NK-92 (cell line): ENCODE results near the gene SMURF1.
"Not testable (repeated sequence)": the region's sequence is repeated elsewhere in the genome, so short reads cannot be mapped to it uniquely, and the experiment has no call there.

ENCODE experiments used
- DNase-seq: peaks from one replicate; lab custom pipeline; 2025; ENCODE audit not compliant: unreplicated experiment; lab: John Stamatoyannopoulos, UW

The SMURF1 gene

DNA sequence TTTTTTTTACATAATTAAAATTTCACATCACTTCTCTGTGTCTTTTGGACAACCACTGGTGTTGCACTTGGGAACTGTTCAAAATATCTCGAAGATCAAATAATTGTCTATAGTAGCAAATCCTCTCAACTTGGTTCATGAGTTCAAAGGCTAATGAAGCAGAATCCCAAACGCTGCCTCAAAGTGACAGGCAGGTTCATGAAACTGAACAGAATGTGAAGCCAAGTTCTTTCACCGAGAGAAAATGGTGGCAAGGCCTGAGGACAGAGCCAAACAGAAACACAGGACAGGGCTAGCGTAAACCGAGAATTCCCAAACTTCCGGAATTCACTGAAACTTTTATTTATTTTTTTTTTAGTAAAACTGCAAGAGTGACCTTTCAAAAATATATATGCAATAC, 21.1 kb downstream of the SMURF1 start:
- no peak for DNase-seq

DNA sequence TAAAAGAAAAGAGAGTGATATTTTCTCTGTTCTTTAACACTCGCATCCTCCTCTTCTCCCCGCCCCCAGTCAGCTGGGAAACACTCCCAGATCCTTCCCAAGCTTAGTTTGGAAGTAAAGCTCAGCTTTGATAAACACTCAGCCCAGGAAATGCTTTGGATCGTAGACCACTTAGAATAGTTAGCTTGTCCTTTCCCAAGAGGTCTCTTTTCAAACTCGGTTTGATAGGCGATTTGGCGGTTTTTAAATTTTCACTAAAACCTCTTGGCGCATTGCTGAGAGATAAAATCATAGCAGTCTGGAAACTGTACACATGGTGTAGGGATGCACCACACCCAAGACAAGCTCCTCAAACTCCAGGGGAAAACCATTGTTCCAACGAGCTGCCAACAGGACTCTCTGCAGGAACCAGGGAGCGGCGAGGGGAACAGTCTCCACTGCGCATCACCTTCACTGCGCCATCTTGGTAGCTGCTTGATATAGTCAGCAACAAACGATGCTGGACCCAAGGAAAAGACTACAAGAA, 22.3 kb downstream of the SMURF1 start:
- no peak for DNase-seq

DNA sequence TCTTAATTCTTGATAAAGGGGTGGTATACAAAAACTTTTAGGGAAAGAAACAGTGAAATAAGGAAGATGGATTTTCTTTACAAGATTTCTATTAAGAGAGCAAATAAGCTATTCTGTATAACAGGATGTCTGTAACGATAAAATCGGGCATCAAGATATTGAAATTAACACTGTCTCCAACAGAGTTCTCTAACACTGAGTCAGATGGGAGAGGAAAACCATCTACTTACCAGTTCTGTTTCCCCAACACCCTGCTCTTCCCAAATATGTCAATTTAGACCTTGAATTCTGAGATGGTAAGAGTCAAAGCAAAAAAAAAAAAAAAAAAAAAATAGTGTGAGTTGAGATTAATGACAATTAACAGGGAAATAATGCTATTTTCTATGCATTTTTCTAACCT, 23.0 kb downstream of the SMURF1 start:
- no peak for DNase-seq

DNA sequence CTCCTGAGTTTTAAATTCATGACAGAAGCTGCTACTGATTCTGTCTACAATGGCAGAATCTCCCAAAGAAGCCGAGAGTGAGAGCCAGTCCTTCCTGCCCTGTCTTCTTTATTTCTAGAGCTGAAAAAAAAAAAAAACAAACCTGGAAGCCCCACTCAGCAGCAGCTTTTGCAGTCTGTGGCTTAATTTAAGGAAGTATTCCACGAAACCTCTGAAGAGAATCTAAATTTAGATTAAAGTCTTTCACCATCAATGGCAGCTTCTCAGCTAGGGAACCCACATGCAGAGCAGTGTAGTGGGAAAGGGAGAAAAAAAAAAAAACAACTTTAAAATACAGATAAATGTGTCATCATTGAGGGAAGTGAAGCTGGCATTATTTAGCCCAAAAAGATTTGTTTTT, 23.4 kb downstream of the SMURF1 start:
- DNase-seq: no peak

DNA sequence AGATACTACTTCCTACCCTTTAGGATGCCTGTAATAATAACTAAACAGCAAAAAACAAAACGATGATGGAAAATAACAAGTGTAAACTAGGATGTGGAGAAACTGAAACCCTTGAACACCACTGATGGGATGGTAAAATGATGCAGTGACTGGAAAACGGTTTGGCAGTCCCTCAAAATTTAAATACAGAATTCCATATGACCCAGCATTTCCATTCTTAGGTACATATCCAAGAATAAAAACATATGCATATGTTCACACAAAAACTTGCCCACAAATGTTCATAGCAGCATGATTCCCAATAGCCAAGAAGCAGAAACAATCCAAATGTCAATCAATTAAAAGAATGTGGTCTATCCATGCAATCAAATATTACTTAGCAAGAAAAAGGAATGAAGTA, 25.8 kb downstream of the SMURF1 start:
- DNase-seq: no peak

DNA sequence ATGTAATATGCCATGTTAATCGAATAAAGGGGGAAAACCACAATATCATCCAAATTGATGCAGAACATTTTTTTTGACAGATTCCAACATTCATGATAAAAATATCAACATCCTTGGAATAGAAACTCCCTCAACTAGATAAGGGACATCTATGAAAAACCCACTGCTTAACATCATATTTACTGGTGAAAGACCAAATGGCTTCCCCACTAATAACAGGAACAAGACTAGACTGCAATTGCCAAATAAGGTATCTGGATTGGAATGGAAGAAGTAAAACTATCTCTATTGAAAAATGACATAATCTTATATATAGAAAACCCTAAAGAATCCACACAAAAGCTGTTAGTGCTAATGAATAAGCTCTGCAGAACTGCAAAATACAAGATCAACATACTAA, 27.8 kb downstream of the SMURF1 start:
- no peak for DNase-seq

DNA sequence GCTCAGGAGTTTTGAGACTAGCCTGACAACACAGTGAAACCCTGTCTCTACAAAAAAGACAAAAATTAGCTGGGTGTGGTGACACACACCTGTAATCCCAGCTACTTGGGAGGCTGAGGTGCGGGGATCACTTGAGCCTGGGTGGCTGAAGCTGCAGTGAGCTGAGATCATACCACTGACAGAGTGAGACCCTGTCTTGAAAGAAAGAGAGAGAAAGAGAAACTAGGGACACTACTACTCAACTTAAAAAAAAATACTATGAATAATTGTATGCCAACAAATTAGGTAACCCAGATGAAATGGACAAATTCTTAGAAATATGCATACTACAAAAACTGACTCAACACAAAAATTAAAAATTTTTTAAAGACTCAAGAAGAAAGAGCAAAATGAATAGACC, 28.5 kb downstream of the SMURF1 start:
- no peak for DNase-seq

DNA sequence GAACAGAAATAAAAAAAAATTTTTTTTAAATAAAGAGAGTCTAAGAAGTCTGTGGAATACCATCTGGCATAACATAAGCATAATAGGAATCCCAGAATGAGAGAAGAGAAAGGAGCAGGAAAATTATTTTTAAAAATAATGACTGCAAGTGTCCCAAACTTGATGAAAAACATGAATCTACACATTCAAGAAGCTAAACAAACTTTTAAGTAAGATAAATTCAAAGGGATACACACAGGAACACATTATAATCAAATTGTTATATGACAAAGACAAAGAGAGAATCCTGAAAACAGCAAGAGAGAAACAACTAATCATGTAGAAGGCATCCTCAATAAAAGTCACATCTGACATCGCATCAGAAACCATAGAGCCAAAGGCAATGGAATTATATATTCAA, 30.9 kb downstream of the SMURF1 start:
- no peak for DNase-seq

DNA sequence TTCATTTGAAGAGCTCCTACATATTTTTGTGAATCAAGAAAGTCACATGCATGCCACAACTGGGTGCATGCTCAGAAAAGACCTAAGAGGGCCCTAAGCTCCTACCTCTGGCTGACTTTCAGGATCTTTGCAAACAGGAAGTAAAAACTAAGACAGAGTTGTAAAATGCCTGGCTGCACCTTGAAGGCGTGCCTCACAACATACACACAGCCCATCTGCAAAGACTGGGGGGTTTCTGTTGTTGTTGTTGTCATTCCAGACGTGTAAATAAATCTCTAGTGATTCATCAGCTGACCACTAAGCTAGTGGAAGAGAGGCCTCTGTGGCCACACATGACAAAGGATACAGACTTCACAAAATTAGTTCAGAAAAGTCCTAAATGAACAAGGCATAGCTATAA, 31.8 kb downstream of the SMURF1 start:
- DNase-seq: no peak

DNA sequence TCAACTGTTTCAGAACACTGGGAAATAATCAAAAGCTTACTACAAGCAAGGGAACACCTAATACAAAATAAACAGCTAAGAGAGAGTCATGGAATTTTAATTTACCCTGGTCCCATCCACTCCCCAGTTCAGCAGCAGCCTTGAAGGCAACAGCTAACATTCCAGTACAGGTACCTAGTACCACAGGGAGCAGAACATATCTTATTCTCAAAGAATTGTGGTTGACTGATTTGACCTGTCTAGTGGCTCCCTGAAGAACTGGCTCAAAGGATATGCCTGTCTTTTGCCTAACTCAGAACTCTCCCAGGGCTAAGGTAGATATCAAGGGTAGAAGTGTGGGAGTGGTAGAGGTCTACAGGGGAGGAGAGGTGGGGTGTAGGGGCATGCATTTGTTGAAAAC, 32.3 kb downstream of the SMURF1 start:
- DNase-seq: no peak

DNA sequence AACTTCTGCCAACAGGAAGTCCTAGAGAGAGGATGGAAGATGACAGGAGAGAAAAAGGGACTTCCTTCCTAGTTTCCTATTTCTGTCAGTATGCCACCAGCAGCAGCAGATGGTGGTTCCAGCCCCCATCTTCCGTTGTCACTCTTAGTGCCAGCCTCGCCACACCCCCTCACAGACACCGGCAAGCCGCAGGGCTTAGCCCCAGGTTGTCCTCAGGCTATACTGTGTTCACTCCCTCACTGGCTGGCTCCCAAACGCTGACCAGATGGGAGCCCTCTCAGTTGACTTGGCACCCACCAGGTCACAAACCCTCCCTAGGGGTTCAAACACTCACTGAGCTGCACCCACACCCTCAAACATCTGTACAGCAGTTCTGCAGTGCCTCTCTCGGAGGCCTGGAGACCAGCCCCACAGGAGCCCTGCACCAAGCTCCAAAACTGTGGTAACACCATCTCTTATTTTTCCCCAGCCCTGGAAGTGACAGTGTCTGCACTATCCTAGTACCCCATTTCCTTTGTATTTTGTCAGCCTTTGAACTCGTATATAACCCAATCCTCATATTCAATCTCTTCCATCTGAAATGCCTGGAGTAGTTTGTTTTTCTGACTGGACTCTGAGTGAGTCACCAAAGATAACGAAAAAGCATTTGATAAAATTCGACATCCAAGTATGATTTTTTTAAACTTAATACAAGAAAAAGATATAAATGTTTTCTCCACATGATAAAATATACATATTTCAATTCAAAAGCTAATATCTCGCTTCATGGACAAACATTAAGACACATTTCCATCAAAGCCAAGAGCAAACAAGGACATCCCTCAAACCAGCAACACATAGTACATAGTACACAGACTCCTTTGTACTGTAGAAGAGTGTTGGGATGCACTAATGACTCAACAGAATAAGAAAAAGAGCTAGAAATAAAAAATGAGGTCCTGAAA, 34.5 kb downstream of the SMURF1 start:
- DNase-seq: no peak

DNA sequence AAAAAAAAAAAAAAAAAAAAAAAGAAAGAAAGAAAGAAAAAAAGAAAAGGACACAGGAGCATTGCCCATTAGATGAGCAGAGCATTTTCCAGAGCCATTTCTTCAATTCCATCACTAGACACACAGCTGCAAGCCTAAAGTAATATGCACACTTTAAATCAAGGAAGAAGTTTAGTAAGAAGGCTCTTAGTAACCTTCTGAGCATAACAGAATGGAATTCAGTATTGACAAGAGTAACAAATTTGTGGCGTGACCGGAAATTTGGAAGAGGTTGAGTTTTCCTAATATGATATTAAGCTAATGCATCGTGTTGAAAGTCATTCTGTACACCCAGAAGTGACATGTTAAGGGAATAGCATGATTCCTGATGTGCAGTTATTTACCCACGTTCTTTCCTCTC, 35.3 kb downstream of the SMURF1 start:
- no peak for DNase-seq

DNA sequence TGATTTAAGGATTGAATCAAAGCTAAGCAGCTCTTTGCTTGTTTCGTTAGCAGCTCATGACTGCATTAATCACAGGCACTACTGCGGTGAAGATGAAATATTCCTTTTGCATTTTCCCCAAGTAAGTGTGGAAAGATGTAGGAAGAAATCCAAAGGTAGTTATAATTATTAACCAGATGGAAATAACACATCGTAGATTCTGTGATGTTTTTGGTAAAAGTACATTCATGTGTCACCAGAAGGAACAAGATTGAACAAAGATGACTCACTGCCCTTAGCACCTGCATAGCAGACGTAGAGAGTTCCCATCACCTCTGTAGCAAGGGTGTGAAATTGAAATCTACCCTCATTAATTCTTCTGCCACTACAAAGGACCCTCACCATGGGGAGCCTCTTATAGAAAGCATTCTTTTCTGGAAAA, 37.1 kb downstream of the SMURF1 start:
- DNase-seq: no peak

DNA sequence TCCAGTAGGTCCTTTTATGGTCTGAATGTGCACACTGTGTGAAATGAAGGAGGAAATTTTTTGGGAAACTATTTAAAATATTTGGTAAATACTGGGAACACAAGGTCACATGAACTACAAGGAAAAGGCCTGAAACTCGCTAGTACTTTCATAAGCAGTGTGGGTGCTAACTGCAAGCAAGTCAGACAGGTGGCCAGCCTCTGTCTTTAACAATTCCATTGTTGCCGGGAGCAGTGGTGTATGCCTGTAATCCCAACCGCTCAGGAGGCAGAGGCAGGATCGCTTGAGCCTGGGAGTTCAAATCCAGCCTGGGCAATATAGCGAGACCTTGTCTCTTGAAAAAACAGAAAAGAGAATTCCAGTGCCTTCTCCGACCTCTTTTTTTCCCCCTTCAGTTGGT, 37.5 kb downstream of the SMURF1 start:
- DNase-seq: no peak

DNA sequence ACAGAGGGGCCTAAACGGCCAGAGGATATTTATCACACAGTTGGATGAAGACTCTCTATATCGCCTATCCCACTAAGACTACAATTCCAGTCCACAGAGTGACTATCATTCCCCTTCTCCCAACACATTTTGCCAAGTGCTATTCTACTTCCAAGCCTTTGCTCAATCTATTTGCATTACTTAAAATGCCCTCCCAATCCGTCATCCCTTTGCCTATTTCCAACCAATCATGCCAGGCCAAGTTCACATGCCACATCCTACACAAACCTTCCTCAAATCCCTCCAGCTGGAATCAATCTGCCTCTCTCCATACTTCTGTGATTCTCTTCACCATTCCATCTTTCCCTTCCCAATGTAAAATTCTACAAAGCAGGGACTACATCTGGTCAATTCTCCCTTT, 38.2 kb downstream of the SMURF1 start:
- no peak for DNase-seq

DNA sequence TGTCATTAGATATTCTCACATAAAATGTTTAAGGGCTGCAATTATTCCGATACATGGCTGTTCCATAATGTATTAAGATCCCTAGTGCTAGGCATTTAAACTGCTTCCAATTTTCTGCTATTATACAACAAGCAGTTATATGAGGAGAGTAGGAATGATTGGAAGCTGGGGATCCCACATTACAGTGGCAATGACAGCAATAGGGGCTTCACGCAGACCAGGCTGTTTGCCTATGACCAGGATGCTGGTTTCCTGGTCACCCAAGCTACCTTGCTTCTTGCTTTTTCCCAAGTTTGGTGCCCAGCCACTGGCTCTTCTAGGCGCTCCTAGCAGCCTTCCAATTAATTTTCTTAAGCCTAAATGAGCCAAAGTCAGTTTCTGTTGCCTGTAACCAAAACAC, 39.3 kb downstream of the SMURF1 start:
- no peak for DNase-seq

DNA sequence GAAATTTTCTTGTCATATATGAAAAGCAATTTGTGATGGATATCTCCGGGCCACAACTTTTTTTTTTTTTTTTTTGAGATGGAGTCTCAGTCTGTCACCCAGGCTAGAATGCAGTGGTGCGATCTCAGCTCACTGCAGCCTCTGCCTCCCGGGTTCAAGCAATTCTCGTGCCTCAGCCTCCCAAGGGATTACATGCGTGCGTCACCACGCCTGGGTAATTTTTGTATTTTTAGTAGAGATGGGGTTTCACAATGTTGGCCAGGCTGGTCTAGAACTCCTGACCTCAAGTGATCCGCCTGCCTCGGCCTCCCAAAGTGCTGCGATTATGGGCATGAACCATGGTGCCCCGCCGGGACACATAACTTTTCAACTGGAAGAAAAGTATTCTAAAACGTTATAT, 40.1 kb downstream of the SMURF1 start:
- not testable (repeated sequence) for DNase-seq

DNA sequence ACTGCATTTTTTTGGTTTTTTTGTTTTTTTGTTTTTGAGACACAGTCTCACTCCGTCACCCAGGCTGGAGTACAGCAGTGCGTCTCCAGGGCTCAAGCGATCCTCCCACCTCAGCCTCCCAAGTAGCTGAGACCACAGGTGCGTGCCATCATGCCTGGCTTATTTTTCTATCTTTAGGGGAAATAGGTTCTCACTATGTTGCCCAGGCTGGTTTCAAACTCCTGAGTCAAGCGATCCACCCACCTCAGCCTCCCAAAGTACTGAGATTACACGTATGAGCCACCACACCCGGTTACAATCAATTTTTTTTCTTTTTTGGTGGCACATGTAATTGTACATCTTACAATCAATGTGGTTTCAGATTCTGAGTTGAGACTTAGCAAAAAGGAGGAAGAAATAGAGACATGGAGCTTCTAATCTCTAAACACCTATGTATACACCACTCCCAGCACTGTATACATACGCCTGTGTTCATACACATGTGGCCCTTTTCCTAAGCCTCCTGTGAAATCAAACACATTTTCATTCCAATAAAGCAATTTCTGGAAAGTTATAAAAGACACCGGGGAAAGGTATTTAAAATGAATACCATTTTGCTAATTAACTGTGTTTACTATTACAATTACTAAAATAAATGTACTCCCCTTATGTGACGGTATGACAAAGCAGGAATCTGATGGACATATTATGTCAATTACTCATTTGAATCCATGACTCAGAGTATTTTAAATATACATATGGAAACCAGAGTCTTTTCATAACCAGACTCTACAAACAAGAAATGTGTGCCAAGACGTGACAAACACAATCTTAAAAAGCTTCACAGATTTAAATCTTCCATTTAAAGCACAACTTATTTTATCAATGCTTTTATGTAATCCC, 40.9 kb downstream of the SMURF1 start:
- DNase-seq: no peak

DNA sequence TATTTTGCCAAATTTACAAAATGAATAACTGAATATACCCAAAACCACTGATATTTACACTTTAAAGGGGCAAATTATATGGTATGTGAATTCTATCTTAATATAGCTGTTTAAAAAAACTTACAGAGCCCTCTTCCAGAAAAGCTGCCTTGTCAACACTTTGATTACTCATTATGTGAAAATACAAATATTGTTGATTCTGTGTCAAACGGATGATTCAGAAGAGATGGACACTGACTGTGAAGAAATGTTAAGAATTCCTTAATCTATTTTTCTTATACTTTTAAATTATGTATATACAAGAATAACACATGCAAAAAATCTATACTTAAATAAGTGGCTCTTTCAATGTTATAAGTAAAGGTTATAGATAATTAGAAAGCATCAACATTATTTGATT, 41.5 kb downstream of the SMURF1 start:
- no peak for DNase-seq

DNA sequence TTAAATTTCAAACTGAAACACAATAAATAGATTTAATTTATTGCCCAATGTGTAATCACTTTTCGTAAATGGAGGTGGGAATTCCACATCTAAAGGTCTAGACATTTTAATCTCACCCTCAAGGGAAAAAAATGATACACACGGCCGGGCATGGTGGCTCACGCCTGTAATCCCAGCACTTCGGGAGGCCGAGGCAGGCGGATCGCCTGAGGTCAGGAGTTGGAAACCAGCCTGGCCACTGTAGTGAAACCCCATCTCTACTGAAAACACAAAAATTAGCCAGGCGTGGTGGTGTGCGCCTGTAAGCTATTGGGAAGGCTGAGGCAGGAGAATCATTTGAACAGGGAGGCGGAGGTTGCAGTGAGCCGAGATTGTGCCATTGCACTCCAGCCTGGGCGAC, 42.4 kb downstream of the SMURF1 start:
- not testable (repeated sequence) for DNase-seq

DNA sequence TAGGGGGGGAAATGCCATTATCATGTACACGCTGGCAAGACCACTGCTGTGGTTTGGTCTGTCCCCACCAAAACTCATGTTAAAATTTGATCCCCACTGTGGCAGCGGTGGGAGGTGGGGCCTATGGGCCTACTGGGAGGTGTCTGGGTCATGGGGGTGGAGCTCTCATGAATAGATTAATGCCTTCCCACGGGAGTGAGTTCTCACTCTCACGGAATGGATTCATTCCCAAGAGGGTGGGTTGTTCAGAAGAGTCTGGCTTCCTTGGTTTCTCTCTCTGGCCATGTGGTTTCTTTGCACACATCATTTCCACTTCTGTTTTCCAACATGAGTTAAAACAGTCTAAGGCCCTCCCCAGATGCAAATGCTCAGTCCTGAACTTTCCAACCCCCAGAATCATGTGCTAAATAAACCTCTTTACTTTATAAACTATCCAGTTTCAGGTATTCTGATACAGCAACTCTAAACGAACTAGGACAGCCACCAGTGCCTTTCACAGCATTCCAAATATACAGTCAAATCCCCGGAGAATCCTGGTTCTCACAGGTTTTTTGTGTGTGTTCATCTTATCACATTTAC, 44.3 kb downstream of the SMURF1 start:
- DNase-seq: no peak
